H1 (cell line): ENCODE data around the gene DENND6B. TPM values are rescaled to one million over a fixed set of nuclear protein-coding genes. Genes with fewer than 3 reads are reported as not detected.

ENCODE experiments used
- CREB1 ChIP-seq: IDR thresholded peaks from 2 replicates; pipeline ENCODE4 v1.6.1; 2012; ENCODE audit warnings: inconsistent platforms
- YY1 ChIP-seq: IDR thresholded peaks from 2 replicates; pipeline ENCODE4 v1.6.1; 2011; ENCODE audit warnings: low read depth, mild to moderate bottlenecking, low read length
- polyA plus RNA-seq, 7 experiments: library from polyadenylated mRNA; depleted of rRNA in 3 of 7; stranded (reverse) in 5 of 7; unstranded in 2 of 7; fragments of >200 nt in 5 of 7; fragments of 200-250 nt in 2 of 7; gene quantifications; 1 replicate in 5 of 7; 2 replicates in 1 of 7; 4 replicates in 1 of 7; pipeline versions ENCODE4 v1.2.1 to v1.2.3, GENCODE V29; 2011 to 2013; ENCODE audit warnings: missing spikeins in 2 of 7, mixed read lengths in 2 of 7
- total RNA-seq: library from RNA; stranded (reverse); fragmentation: NEBNext Ultra II Directional; extraction: Animal tissue kit (Norgen Biotek cat#: 25700); gene quantifications from 2 replicates; pipeline ENCODE4 v1.2.1, GENCODE V29; 2021

The DENND6B gene
- total and polyA plus RNA-seq, 2 of the 8 experiments (the other 6 are each of a cell fraction or from before 2014, with no cell fraction given), result 1.1 to 1.9 TPM

DNA sequence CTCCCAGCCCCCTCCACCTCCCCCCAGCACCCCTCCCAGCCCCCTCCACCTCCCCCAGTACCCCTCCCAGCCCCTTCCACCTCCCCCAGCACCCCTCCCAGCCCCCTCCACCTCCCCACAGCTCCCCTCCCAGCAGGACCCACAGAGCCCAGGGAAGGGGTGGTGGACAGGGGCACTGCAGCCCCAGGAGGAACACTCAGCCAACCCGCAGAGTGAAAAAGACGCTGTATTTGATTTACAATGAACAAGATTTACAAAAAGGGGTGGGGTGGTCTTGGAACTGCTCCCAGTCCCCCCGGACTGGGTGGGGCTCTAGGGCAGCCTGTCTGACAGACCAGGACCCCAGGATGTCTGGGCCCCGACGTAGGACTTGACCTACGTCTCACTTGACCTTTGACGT, 52.0 kb downstream of the DENND6B start (continued):
- TF ChIP-seq CREB1 (no peak), YY1 (no peak)
- TF ChIP-seq, all 59 proteins: peak for 0
